Fibroblast of skin of left biceps (primary cell): ENCODE measurements around the gene TMEM178A.

Experiments used
- DNase-seq, 2 experiments: peaks; one replicate each; pipeline ENCODE4 v3.0.0-alpha.2; 2013; ENCODE audit warnings: low read depth in 2 of 2

The TMEM178A gene

DNA sequence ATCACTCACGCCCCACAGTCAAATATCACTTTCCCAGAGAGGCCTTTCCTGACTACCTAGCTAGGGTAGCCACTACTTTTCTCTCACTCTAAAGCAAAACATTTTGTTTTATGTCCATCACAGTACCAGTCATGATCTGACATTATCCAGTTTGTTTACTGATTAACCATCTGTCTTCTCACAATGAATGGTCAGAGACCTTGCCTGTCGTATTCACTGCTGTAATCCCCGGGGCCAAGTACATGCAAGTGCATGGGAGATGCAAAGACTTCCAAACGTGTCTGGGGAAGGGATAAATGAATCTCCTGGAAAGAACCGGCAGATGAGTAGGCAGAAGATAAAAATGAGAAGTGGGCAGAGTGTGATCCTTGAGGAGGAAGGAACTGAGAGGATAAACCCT, 73.7 kb downstream of the TMEM178A start:
- no peak for DNase-seq

DNA sequence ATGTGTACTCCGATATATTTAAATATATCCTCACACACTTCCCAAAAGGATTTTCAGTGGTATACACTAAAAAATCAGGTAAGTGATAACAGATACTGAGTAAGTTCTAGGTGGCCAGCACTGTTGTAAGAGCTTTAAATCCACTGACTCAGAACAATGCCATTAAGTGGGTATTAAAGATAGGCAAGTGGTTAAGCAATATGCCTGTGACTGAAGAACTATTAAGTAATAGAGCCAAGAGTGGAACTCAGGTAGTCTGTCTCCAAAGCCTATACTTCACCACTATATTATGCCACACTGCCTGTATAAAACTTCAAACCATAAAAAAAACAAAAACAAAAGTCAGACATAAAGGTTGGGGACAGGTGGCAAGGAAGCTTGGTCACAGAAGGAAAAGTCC, 76.2 kb downstream of the TMEM178A start:
- DNase-seq: no peak

DNA sequence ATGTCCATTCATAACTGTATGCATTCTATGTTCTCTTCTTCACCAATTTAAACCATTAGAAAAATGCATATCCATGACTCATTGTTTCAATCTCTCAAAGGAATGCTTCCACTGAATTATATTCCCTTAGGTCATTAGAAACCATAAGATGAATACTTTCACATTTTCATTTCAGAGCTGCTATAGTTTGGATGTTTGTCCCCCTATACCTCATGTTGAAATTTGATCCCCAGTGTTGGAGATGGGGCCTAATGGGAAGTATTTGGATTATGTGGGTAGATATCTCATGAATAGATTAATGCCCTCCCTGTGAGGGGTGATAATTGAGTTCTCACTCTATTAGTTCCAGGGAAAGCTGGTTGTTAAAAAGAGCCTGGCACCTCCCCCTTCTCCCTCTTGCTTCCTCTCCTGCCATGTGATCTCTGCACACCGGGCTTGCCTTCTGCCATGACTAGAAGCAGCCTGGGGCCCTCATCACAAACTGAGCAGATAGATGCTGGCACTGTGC, 77.6 kb downstream of the TMEM178A start:
- peak; percentile 64 to 69 for DNase-seq

DNA sequence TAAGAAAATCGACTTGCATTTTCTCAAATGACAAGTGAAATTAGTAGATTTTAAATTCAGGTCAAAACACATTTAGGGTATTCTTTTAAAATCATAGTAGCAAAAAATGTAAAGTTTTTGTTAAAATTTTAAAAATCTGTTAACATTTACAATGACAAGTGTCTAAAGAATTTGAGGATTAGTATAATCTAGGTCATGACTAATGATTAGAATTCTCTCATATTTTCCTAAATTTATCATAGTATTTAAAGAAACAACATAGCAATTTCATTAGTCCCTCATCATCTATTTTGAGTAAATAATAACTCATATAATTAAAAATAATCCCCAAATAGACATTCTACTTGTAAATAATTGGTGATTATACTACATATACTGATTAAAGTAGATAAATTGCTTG, 89.7 kb downstream of the TMEM178A start:
- no peak for DNase-seq

DNA sequence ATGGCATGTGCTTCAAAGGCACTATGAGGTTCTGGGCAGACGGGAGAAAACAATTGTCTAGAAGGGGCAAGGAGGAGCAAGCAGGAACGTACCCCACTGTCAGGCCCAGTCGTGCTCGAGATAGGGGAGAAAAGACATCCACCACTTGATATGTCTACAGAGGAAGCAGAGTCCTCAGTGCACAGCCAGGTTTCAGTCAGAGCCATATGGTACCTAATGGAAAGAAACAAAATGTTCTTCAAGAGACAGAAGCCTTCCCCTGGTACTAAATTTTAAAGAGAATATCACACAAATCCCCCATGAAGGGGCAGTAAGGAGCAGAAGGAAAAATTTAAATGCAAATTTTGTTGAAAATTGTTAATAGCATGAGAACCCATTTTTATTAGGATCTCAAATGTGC, 91.4 kb downstream of the TMEM178A start:
- no peak for DNase-seq

DNA sequence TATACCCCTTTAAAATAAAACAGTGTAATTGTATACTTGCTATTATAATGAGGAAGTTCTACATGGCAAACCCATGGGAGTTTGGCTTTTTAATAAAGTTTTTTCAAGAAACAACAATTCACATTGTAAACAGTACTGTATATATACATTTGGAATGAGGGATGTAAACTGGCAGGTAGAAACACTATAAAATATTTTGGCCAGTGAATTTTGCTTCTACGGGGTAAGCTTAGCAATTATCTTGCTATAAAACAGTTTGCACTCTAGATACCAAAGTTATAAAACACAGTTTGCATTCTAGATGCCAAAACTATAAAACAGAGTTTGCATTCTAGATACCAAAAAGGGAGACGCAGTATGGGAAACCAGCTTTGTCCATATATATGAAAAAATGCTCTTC, 96.7 kb downstream of the TMEM178A start:
- DNase-seq: no peak
